CD4-positive, alpha-beta T cell treated with Interleukin-21 for 1 hour (primary cell): ENCODE data around the gene LRMDA.

Experiments
- DNase-seq: peaks from one replicate; pipeline ENCODE4 v3.0.0-alpha.2; 2020

The LRMDA gene

DNA sequence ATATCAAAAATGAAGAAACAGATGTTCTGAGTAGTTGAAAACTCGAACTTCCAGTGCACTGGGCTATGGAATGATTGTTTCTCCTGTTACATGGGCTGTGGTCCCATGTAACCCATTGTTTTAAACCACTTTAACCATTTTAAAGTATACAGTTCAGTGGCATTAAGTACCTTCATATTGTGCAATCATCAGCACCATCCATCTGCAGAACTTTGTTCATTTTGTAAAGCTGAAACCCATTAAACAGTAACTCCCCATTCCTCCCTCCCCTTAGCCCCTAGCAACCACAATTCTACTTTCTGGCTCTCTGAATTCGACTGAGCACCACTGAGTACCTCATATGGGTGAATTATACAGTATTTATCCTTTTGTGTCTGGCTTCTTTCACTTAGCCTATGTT, 217.4 kb downstream of the LRMDA start:
- DNase-seq, result no peak

DNA sequence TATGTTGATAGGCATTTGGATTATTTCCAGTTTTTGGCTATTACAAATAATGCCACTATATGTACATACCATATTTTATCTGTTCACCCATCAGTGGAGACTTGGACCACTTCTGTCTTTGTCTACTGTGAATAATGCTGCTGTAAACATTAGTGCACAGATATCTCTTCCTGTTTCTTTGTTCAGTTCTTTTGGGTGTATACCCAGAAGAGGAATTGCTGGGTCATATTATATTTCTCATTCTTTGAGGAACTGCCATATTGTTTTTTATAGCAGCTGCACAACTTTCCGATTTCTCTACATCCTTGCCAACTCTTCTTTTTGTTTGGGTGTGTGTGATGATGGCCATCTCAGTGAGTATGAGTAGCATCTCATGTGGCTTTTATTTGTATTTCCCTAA, 218.0 kb downstream of the LRMDA start:
- DNase-seq, result no peak

GRCh38 chr10:75650648-75651047, 219.2 kb downstream of the LRMDA start:
- no peak for DNase-seq

GRCh38 chr10:75651417-75651816, 220.0 kb downstream of the LRMDA start:
- DNase-seq, result no peak

GRCh38 chr10:75652146-75652740, 220.8 kb downstream of the LRMDA start:
- no peak for DNase-seq

GRCh38 chr10:75653761-75654160, 222.3 kb downstream of the LRMDA start:
- DNase-seq, result no peak

- no peak for DNase-seq
These were observed 222.8 kb downstream of the LRMDA start for GRCh38 chr10:75654171-75654771.

- DNase-seq, result no peak
These were observed 223.3 kb downstream of the LRMDA start for GRCh38 chr10:75654772-75655171.

- no peak for DNase-seq
These were observed 224.5 kb downstream of the LRMDA start for GRCh38 chr10:75655791-75656451.

- no peak for DNase-seq
These were observed 225.9 kb downstream of the LRMDA start for GRCh38 chr10:75657351-75657750.

DNA sequence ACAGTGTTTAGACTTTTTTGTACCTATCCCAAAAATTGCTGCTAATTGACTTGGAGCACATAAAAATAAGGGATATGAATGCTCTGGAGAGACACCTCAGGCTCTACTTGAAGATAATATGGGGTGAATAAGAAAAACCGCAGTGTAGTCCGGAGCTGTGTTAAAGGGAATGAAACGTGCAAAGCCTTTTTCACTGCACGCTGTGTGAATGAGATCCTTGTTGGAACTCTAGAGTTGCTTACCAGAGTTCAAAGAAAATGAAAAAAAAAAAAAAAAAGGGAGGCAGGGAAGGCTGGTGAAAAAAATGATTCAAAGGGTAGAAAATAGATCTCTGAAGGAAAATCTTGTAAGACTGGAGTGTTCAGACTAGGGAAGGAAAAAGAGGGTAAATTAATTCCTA, 226.6 kb downstream of the LRMDA start:
- DNase-seq, result no peak

DNA sequence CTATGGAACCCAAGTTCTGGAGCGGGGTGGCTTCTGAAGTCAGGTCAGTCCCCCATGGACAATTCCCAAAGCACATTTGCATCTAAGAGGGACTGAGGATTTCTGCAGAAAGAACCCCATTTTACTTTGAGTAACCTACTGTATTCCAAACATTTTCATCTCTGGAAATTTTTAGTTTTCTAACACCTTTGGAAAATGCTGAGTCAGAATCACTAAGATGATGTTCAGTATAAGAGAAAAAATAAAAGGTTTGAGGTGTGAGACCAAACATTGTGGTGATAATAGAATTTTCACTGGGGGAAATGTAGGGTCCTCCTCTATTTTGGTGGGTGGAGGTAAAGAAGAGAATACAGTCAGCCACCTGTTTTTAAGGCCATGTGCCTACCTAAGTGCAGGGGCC, 227.1 kb downstream of the LRMDA start:
- DNase-seq, result no peak

DNA sequence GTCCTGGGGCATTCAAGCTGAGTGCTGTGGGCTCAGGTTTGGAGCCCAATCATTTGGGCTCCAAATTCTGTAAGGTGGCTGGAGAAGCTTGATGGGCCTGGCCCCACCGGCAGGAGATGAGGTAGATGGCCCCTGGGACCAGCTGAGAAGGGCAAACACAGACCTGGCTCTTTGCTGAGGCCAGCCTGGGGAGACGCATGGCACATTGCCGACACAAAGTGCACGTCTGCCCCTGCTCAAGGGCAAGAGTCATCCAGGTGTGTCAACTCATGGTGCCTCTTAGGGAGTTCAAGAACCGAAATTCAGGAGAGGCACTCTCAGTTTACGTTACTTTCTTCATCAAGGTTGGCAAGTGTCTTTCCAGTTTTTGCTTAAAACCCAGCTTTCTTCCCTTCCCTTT, 227.5 kb downstream of the LRMDA start:
- DNase-seq, result no peak

DNA sequence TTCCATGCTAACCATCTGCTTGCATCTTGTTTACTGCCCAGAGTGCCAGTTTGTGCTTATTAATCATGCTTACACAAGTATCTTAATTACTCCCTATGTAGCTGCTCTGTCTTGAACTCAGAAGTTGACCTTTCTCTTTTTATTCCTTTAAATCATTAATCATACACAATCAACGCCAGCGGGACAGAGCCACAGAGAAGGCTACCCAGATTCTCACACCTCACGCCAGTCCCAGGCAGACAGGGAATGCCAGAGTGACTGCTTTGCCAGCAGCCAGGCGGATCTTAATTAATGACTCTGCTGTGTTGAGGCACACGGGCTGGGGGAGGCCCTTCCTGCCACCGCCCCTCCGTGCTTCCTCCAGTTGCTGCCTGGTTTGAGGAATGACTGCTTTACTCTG, 229.4 kb downstream of the LRMDA start:
- no peak for DNase-seq

GRCh38 chr10:75662715-75663114, 231.3 kb downstream of the LRMDA start:
- no peak for DNase-seq

- DNase-seq, result no peak
These were observed 232.7 kb downstream of the LRMDA start for GRCh38 chr10:75663947-75664664.

GRCh38 chr10:75664968-75665367, 233.5 kb downstream of the LRMDA start:
- DNase-seq, result no peak

DNA sequence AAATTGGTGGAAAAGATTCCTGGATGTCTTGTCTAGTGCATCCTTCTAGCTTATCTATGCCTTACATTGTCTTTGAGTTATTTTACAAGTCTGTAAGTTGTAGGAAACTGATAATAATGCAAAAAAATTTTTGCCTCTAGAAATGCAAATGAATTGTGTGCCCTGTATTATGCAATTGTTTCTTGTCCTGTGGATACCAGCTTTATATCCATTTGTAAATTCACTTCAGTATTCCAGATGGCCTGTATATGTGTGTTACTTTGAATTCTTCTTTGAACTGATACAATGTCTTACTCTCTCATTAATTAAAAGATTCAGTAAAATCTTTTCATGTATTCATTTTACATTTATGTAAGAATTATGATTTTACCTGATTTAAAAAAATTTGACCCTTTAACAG, 234.3 kb downstream of the LRMDA start:
- no peak for DNase-seq

DNA sequence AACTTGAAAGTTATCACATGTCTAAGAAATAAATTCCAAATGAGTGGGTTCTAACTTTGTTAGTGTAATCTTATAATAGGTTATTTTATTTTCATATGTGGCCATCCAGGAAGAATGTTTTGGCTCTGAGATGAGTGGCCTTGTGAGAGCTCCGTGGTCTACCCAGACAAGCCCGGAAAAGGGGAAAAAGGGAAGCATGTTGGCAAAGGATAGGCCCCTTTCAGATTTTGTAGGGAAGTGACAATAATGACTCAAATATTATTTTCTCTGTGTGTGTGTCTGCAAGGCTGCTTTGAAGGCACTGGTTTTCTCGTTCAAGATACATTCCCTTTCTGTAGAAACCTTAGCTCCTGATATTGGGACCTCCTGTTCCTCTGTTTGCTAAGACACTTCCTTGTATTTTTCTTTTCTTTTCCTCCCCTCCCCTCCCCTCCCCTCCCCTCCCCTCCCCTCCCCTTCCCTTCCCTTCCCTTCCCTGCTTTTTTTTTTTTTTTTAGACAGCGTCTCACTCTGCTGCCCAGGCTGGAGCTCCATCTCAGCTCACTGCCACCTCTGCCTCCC, 240.8 kb downstream of the LRMDA start:
- no peak for DNase-seq

- no peak for DNase-seq
These were observed 241.4 kb downstream of the LRMDA start for GRCh38 chr10:75672842-75673241.

GRCh38 chr10:75677541-75677940, 246.1 kb downstream of the LRMDA start:
- DNase-seq, result no peak

DNA sequence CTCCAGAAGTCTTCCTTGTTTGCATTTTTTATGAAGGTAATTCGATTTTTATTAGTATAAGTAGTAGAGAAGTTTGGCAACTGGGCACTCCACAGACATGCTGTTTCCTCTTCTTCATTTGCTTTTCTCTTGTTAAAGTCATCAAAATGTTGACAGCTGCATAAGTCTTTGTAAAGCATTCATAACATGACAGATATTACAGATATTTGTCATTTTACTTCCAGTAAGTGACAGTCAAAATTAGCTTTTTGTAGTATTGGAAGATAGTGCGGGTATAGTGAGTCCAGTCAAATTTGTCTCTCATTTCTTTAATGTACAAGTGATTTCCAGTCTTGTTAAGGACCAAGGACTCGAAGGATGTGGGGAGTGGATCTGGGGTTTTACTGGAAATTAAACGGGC, 247.1 kb downstream of the LRMDA start:
- DNase-seq, result no peak

- no peak for DNase-seq
These were observed 248.1 kb downstream of the LRMDA start for GRCh38 chr10:75679536-75679935.

GRCh38 chr10:75681334-75681733, 249.9 kb downstream of the LRMDA start:
- DNase-seq, result no peak
